Activated CD8-positive, alpha-beta memory T cell treated with anti-CD3 and anti-CD28 coated beads, Interleukin-2, amount 50 U/mL, for 24 hours (primary cell): ENCODE measurements around the gene NFATC3.
"Not testable (repeated sequence)": the region's sequence is repeated elsewhere in the genome, so short reads cannot be mapped to it uniquely, and the experiment has no call there.

Source experiments
- DNase-seq: peaks from one replicate; pipeline ENCODE4 v3.0.0-alpha.2; 2020; ENCODE audit errors: extremely low read depth

The NFATC3 gene

DNA sequence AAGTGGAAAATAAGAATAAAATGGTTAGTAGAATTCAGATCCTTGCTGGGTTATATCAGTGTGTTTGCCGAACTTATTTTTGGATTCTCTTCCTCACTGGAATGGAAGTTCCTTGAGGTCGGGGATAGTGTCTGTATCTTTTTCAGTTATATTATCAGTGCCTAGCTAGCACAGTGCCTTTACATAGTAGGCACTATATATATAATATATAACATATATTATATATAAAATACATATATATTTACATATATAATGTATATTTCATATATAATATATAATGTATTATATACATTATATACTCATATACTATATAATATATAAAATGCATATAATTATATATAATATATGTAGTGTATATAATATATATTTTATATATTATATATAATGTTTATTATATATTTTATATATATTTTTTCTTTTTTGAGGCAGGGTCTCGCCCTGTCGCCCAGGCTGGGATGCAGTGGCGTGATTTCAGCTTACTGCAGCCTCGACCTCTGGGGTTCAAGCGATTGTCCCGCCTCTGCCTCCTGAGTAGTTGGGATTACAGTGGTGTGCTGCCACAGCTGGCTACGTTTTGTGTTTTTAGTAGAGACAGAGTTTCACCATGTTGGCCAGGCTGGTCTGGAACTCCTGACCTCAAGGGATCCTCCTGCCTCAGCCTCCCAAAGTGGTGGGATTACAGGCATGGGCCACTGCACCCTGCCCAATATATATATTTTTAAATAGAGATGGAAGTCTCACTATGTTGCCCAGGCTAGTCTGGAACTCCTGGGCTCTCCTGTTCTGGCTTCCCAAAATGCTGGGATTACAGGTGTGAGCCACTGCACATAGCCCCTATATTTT is 3.2 kb downstream of the NFATC3 start:
- DNase-seq: no peak

DNA sequence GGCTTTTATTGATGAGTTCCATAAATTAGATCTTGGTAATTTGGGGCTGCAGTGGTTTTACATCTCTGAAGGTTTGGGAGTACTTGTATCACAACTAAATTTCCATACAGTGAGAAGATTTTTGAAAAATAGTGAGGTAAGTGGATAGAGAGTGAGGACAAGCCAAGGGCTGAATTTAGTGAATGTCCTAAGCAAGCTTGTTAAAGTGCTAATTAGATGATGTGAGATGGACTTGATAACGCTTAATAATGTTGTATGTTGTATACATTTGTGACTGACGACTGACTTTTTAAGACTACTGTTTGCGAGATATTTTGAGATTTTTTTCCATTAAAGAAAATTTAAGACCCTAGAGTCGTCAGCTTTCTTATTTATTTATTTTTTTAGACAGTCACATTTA is 3.9 kb downstream of the NFATC3 start:
- no peak for DNase-seq

DNA sequence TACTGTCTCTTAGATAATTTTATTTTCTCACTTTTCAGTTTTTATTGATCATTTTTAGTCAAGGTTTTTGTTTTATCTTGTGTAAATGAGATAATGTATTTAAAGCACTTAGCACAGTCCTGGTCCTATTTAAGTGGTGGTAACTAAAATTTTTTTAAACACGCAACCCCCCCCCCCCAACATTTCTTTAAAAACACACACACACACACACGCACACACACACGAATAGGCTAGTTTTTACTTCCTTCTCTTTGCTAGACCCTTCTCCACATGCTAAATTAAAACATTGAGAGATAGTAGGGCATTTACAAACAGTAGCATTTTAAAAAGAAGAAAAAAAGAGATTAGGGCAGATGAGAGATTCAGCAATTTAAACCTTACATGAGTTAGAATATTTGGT is 5.0 kb downstream of the NFATC3 start:
- no peak for DNase-seq

DNA sequence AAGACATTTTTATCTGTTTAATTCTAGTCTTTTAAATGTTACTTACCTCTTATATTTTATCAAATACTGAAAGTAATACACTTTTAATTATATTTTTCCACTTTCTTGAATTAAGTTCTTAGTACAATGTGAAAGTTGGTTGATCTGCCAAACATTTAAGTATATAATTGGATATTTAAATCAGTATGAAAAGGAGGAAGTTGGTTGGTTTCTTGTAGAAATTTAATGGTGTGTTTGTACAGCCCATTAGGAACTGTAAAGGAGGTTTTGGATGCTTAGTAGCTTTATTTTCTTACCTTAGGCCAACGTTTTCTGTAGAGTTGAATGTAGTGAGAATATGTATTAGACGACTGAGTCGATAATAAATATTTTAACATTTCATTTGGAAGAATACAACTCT is 5.4 kb downstream of the NFATC3 start:
- DNase-seq: no peak

DNA sequence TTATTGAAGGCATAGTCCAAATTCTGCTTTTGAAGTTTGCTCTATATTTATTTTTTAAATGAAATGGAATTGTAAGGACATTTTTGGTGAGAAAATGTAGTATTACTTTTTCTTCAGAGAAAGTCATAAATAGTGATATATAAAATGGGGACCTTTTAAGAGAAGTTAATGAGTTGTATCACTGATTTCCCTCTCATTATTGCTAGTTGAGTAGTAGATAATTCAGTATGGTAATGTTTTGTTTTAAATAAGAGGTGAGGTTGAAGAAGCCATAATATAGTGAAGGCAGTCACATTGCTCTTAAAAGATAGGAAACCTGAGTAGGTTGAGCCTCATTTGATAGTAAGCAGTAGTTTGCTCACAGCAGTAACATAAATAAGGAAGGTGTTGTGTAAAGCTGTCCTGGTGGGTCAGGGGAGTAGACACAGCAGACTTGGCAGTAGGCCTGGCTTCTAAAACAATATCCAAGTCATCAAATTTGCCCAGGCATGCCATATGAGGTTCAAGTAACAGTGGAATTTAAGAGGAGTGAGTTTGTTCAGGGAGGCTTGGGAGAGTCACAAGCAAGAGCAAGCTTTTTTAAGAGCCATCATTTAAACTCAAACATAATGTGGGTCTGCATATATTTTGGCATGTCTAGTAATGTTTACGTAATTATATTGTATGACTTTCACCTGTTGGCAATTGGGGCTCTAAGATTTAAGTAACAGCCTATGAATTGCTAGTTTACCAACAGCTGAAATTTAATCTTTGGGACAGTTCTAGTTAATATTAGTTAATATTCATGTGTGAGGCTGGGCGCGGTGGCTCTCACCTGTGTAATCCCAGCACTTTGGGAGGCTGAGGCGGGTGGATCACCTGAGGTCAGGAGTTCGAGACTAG is 6.5 kb downstream of the NFATC3 start:
- DNase-seq: no peak

DNA sequence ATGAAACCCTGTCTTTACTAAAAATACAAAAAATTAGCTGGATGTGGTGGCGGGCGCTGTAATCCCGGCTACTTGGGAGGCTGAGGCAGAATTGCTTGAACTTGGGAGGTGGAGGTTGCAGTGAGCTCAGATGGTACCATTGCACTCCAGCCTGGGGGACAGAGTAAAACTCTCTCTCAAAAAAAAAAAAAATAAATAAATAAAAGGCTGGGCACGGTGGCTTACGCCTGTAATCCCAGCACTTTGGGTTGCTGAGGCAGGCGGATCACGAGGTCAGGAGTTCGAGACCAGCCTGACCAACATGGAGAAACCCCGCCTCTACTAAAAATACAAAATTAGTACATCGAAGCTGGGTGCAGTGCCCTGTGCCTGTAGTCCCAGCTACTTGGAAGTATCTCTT is 7.1 kb downstream of the NFATC3 start:
- DNase-seq: not testable (repeated sequence)

DNA sequence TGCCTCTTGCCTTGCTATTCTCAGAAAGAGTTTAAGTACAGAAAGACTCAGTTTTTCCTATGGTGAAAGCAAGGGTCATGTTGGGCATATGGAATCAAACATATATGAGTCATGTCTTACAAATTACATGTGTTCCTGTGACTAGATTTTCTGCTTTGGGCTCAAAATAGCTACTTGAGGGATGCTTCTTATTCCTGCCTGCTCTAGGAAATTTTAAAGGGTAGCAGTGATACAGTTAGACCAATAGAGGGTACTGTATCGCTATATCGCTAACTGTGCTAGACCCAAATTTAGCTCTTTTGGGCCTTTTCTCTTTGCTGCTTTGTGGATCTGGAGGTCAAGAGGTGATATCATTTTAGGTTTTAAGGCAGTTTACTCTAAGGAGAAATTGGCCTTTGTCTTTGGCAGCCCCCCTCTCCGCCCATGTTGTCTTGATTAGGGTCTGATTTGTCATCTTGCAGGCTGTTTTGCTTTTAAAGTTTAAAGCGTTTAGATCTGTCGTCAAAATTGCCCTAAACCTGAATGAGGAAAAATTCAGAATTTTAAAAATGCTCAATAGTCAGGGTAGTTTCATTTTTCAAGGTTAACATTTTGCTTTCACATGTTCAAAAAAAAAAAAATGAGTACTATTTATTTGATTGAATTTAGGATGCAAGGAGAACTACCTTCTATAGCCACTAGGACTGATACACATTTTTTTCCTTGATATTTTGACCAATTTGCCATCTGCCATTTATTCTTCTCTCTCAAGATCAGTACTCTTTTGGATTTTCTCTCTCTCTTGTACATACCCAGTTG is 8.8 kb downstream of the NFATC3 start:
- DNase-seq: no peak

DNA sequence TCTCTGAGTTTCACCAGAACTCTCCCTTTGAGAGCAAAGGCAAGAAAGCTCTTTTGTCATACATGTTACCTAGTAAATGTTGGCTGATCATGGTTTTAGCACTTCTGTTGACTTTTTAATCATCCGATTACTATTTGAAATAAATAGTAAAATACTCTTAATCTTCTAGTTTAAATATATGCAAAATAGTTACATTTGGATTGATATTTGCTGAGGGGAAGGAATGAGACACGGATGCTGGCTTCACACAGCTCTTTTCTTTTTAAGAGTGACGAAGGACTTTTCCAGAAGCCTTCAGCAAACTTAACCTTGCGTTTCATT is 9.4 kb downstream of the NFATC3 start:
- no peak for DNase-seq

DNA sequence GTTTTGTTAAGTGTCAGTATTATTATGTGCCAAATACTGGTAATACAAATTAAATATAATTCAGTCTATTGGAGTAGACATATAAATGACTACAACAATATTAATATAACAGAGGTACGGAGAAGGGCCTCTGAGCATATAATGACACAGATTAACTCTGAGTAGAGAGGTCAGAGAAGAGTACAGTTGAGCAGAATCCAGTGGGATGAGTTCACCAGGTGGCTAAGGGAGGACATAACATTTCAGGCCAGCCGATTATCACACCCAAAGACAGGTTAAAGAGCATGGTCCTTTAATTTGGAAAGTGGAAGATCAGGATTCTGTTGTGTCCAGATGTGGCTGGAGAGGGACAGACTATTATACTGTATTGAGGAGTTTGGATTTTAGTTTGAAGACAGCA is 11.3 kb downstream of the NFATC3 start:
- no peak for DNase-seq

DNA sequence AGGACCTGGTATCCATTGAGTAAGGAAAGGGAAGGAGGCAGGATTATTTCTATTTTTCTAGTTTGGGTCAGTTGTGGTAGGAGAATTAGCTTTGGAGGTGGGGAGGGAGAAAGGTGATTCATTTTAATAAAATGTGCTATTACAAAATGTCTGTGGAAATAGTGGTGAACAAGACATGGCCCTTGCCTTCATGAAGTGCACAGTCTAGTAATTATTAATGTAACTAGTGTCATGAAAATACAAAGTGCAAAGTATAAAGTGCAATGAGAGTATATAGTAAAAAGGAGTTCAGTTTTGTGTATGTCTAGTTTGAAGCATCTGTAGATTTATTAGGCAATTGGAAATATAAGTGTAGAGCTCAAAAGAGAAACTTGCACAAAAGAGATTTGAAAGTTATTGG is 11.9 kb downstream of the NFATC3 start:
- DNase-seq: no peak

DNA sequence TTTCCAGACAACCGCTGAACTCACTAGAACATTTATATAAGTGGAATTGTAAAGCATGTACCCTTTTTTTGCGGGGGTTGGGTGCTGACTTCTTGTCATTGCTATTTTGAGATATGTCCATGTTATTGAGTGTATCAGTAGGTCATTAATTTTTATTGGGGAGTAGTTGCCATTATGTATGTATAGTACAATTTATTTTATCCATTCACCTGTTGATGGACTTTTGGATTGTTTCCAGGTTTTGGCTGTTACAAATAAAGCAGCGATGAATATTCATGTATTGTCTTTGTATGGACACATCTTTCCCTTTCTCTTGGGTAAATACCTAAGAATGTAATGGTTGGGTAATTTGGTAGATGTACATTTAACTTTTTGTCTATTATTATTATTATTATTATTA is 12.7 kb downstream of the NFATC3 start:
- no peak for DNase-seq

DNA sequence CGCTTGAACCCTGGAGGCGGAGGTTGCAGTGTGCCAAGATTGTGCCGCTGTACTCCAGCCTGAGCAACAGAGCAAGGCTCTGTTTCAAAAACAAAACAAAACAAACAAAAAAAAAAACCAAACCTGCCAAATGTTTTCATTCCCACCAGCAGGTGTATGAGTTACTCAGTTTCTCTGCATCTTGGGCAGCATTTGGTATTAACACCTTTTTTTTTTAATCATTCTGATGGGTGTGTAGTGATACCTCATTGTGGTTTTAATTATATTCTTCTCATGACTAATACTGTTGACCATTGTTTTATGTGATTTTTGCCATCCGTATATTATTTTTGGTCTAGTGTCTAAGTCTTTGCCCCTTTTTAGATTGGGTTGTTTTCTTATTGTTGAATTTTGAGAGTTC is 15.3 kb downstream of the NFATC3 start:
- no peak for DNase-seq

DNA sequence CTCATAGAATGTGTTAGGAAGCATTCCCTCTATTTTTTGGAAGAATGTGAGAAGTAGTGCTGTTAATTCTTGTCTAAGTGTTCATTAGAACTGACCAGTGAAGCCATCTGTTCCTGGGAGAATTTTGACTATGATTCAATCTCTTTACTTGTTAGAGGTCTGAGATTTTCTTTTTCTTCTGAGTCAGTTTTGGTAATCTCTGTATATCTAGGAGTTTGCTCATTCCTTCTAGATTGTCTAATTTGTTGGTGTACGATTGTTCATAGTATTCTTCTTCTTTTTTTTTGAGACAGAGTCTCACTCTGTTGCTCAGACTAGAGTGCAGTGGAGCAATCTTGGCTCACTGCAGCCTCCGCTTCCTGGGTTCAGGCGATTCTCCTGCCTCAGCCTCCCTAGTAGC is 20.4 kb downstream of the NFATC3 start:
- DNase-seq: no peak

DNA sequence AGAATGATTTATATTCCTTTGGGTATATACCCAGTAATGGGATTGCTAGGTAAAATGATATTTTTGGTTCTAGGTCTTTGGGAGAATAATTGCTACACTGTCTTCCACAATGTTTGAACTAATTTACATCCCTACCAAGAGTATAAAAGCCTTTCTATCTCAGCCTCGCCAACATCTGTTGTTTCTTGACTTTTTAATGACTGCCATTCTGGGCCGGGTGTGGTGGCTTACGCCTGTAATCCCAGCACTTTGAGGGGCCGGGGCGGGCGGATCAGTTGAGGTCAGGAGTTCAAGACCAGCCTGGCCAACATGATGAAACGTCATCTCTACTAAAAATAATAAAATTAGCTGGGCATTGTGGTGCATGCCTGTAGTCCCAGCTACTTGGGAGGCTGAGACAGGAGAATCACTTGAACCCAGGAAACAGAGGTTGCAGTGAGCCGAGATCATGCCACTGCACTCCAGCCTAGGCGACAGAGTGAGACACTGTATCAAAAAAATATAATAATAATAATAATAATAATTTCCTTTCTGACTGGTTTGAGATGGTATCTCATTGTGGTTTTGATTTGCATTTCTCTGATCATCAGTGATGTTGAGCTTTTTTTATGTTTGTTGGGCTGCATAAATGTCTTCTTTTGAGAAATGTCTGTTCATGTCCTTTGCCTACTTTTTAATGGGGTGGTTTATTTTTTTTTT is 22.2 kb downstream of the NFATC3 start:
- DNase-seq: not testable (repeated sequence)

DNA sequence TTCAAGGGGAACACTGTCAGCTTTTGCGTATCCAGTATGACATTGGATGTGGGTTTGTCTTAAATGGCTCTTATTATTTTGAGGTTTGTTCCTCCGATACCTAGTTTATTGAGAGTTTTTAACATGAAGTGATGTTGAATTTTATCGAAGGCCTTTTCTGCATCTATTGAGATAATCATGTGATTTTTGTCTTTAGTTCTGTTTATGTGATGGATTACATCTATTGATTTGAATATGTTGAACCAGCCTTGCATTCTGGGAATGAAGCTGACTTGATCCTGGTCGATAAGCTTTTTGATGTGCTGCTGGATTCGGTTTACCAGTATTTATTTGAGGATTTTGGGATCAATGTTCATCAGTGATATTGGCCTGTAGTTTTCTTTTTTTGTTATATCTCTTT is 24.0 kb downstream of the NFATC3 start:
- DNase-seq: not testable (repeated sequence)

DNA sequence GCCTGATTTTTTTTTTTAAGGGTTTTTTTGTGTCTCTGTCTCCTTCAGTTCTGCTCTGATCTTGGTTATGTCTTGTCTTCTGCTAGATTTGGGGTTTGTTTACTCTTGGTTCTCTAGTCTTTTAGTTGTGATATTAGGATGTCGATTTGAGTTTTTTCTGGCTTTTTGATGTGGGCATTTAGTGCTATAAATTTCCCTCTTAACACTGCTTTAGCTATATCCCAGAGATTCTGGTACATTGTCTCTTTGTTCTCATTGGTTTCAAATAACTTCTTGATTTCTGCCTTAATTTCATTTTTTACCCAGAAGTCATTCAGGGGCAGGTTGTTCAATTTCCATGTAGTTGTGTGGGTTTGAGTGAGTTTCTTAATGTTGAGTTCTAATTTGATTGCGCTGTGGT is 25.4 kb downstream of the NFATC3 start:
- not testable (repeated sequence) for DNase-seq

DNA sequence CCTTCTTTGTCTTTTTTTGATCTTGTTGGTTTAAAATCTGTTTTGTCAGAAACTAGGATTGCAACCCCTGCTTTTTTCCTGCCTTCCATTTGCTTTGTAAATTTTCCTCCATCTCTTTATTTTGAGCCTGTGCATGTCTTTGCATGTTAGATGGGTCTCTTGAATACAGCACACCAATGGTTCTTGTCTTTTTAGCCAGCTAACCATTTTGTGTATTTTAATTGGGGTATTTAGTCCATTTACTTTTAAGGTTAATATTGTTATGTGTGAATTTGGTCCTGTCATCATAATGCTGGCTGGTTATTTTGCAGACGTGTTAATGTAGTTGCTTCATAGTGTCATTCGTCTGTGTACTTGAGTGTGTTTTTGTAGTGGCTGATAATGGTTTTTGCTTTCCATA is 26.2 kb downstream of the NFATC3 start:
- DNase-seq: no peak

DNA sequence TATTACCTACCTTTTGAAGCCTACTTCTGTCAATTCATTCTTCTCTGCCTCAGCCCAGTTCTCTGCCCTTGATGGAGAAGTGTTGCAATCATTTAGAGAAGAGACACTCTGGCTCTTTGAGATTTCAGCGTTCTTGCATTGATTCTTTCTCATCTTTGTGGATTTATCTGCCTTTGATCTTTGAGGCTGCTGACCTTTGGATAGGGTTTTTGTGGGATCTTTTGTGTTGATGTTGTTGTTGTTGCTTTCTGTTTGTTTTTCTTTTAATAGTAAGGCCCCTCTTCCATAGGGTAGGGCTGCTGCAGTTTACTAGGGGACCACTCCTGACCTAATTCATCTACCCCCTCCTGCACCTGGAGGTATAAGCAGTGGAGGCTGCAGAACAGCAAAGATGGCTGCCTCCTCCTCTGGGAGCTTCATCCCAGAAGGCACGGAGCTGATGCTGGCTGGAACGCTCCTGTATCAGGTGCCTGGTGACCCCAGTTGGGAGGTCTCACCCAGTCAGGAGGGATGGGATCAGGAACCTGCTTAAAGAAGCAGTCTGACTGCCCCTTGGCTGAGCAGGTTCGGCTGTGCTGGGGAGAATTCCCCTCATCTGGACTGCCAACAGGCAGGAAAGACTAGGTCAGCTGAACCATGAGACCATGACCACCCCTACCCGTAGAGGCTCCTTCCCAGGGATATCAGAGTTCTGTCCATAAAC is 28.0 kb downstream of the NFATC3 start:
- DNase-seq: no peak

DNA sequence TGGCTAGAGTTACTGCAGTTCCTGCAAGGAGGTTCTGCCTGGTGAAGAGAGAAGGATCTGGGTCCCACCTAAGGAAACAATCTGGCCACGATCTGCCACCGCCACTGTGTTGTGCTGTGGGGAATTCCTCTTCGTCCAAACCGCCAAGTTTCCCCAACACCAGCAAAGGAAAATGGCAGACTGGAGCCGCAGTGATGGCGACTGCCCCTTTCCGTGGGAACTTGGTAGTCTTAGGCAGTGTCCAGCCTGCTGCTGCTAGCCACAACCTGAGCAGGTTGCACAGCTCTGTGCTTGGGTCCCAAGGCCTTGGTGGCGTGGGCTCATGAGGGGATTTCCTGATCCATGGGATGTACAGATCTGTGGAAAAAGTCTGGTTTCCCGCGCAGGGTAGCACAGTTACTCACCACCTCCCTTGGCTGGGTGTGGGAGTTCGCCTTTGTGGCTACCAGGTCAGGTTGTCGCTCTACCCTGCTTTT is 28.6 kb downstream of the NFATC3 start:
- DNase-seq: no peak

DNA sequence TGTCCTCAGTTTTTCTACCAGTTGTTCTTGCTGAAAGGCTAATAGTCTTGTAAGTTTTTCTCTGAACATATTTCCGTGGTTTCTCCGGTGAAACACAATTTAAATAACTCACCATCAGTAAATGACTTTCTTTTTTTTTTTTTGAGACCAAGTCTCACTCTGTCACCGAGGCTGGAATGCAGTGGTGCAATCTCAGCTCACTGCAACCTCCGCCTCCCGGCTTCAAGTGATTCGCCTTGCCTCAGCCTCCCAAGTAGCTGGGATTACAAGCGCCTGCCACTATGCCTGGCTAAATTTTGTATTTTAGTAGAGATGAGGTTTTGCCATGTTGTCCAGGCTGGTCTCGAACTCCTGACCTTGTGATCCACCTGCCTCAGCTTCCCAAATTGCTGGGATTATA is 29.8 kb downstream of the NFATC3 start:
- not testable (repeated sequence) for DNase-seq

DNA sequence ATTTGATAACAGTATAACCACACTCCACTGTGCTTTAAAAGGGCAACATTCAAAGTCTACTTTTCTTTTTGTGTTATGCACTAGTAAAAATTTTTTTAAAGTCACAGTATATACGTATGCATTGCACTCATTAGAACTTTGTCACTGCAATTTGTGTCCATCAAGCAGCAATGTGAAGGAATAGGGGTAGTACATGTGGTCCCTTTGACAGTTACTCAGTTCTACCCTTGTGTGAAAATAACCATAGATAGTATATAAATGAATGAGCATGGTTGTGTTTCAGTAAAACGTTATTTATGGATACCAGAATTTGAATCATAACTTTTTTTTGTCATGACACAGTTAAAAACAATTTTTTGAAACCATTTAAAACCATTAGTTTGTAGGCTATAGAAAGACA is 30.7 kb downstream of the NFATC3 start:
- DNase-seq: no peak
